HEK293 (cell line): Measurements from ENCODE around the gene LTV1.

Experiments
- CTCF ChIA-PET: fragments of 350-600 bp; formaldehyde crosslinking; extraction: SDS; loops from one replicate; lab custom pipeline; 2021; ENCODE audit warnings: antibody characterized with exemption; lab: Yijun Ruan, JAX
- POLR2A ChIA-PET: fragments of 300-600 bp; formaldehyde crosslinking; extraction: SDS; loops from one replicate; lab custom pipeline; 2020; ENCODE audit warnings: antibody characterized with exemption, inconsistent platforms; lab: Yijun Ruan, JAX
- H3K27ac ChIP-seq: fragments of 200-500 bp; sonication (Bioruptor generic); 2 replicates; pipeline ENCODE4 v1.5.1; 2014; ENCODE audit warnings: low read depth, low read length, control low read depth, inconsistent platforms; ENCODE audit errors: extremely low read depth
- H3K36me3 ChIP-seq, 2 experiments: fragments of 200-500 bp in 1 of 2; sonication (Bioruptor generic) in 1 of 2; 1 replicate in 1 of 2; 2 replicates in 1 of 2; pipeline ENCODE4 v1.5.1; 2014 to 2017; ENCODE audit warnings: inconsistent platforms in 2 of 2, low read length in 2 of 2; ENCODE audit not compliant: control insufficient read depth in 2 of 2, insufficient read depth in 1 of 2
- H3K4me1 ChIP-seq: fragments of 200-500 bp; sonication (Bioruptor generic); 2 replicates; pipeline ENCODE4 v1.5.1; 2014; ENCODE audit warnings: mild to moderate bottlenecking, low read length, inconsistent platforms; ENCODE audit not compliant: control insufficient read depth, insufficient read depth
- H3K4me3 ChIP-seq: 2 replicates; pipeline ENCODE4 v1.5.1; 2011; ENCODE audit warnings: low read depth, mild to moderate bottlenecking, control low read depth, low read length, moderate library complexity
- H3K9me3 ChIP-seq: fragments of 200-500 bp; sonication (Bioruptor generic); 2 replicates; pipeline ENCODE4 v1.5.1; 2014; ENCODE audit warnings: low read depth, low read length, inconsistent platforms; ENCODE audit not compliant: control insufficient read depth, insufficient read depth
- KLF9 ChIP-seq: fragments of 450-650 bp; formaldehyde crosslinking; IDR thresholded peaks from 2 replicates; pipeline ENCODE4 v1.5.1; 2016; ENCODE audit warnings: missing biosample characterization, missing genetic modification characterization, low read depth
- PRDM1 ChIP-seq: fragments of 450-650 bp; formaldehyde crosslinking; IDR thresholded peaks from 2 replicates; pipeline ENCODE4; 2016; ENCODE audit warnings: missing biosample characterization, missing genetic modification characterization
- REST ChIP-seq: fragments of 450-650 bp; formaldehyde crosslinking; IDR thresholded peaks from 2 replicates; pipeline ENCODE4 v1.5.1; 2016; ENCODE audit warnings: missing biosample characterization, missing genetic modification characterization
- ZFP69B ChIP-seq: fragments of 450-650 bp; formaldehyde crosslinking; IDR thresholded peaks from 2 replicates; pipeline ENCODE4 v1.5.1; 2016; ENCODE audit warnings: missing biosample characterization, missing genetic modification characterization
- ZNF214 ChIP-seq: fragments of 450-650 bp; formaldehyde crosslinking; IDR thresholded peaks from 2 replicates; pipeline ENCODE4 v1.5.1; 2017; ENCODE audit warnings: missing biosample characterization, mild to moderate bottlenecking, missing genetic modification characterization, borderline replicate concordance
- ZNF335 ChIP-seq: fragments of 450-650 bp; formaldehyde crosslinking; conservative IDR thresholded peaks from 2 replicates; pipeline ENCODE4 v1.5.1; 2016; ENCODE audit warnings: missing biosample characterization, missing genetic modification characterization
- ZNF341 ChIP-seq: fragments of 450-650 bp; formaldehyde crosslinking; IDR thresholded peaks from 2 replicates; pipeline ENCODE4; 2016; ENCODE audit warnings: low read depth, missing biosample characterization, missing genetic modification characterization
- ZNF473 ChIP-seq: fragments of 450-650 bp; formaldehyde crosslinking; IDR thresholded peaks from 2 replicates; pipeline ENCODE4 v1.5.1; 2017; ENCODE audit warnings: missing biosample characterization, missing genetic modification characterization
- ZNF571 ChIP-seq: fragments of 450-650 bp; formaldehyde crosslinking; IDR thresholded peaks from 2 replicates; pipeline ENCODE4 v1.5.0; 2017; ENCODE audit warnings: missing biosample characterization, missing genetic modification characterization
- ZNF621 ChIP-seq: fragments of 450-650 bp; formaldehyde crosslinking; IDR thresholded peaks from 2 replicates; pipeline ENCODE4 v1.5.1; 2017; ENCODE audit warnings: missing biosample characterization, missing genetic modification characterization
- ZNF624 ChIP-seq: fragments of 450-650 bp; formaldehyde crosslinking; IDR thresholded peaks from 2 replicates; pipeline ENCODE4 v1.5.1; 2017; ENCODE audit warnings: missing biosample characterization, missing genetic modification characterization
- ZNF660 ChIP-seq: fragments of 450-650 bp; IDR thresholded peaks from 2 replicates; pipeline ENCODE4 v1.5.1; 2018; ENCODE audit warnings: missing biosample characterization, mild to moderate bottlenecking, missing genetic modification characterization
- ZNF664 ChIP-seq: fragments of 450-650 bp; formaldehyde crosslinking; IDR thresholded peaks from 2 replicates; pipeline ENCODE4 v1.5.1; 2016; ENCODE audit warnings: missing biosample characterization, missing genetic modification characterization
- ZNF747 ChIP-seq: fragments of 450-650 bp; formaldehyde crosslinking; IDR thresholded peaks from 2 replicates; pipeline ENCODE4 v1.5.1; 2016; ENCODE audit warnings: missing biosample characterization, missing genetic modification characterization
- ZNF776 ChIP-seq: fragments of 450-650 bp; formaldehyde crosslinking; IDR thresholded peaks from 2 replicates; pipeline ENCODE4 v1.5.0; 2017; ENCODE audit warnings: missing biosample characterization, missing genetic modification characterization, borderline replicate concordance
- ZNF837 ChIP-seq: fragments of 450-650 bp; formaldehyde crosslinking; IDR thresholded peaks from 2 replicates; pipeline ENCODE4 v1.5.1; 2016; ENCODE audit warnings: missing biosample characterization, missing genetic modification characterization
- ZSCAN16 ChIP-seq: fragments of 450-650 bp; formaldehyde crosslinking; IDR thresholded peaks from 2 replicates; pipeline ENCODE4 v1.5.1; 2016; ENCODE audit warnings: missing biosample characterization, missing genetic modification characterization
- TF ChIP-seq, protein P1 (sequence below): fragments of 450-650 bp; IDR thresholded peaks from 2 replicates; pipeline ENCODE4 v1.5.1; 2018; ENCODE audit warnings: missing biosample characterization, missing genetic modification characterization
- TF ChIP-seq, protein P2 (sequence below): fragments of 450-650 bp; formaldehyde crosslinking; IDR thresholded peaks from 2 replicates; pipeline ENCODE4 v1.5.1; 2017; ENCODE audit warnings: missing biosample characterization, mild to moderate bottlenecking, missing genetic modification characterization, moderate library complexity
- TF ChIP-seq, protein P3 (sequence below): fragments of 450-650 bp; formaldehyde crosslinking; IDR thresholded peaks from 2 replicates; pipeline ENCODE4 v1.5.1; 2016; ENCODE audit warnings: missing biosample characterization, missing genetic modification characterization

The LTV1 gene

DNA sequence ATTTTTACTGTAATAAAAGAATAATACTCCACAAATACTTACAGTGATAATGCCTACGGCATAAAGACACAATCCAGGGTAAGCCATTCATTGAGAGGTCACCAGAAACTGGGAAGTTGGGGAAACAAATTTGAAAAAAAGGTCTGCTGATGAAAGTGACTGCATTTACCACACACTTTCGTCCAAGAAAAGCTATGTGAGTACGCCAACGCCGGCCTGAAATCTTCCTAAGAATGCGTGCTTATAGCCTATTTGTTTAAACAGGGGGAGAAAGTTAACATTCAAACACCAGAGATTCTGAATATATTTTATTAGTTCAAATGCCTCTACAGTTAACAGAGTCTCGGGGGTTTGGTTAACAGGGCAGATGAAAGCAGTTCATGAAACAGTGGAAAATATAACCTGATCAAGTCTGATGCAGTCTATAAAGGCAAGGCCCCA, 657 bp upstream of the LTV1 start:
- ChIA-PET CTCF (interaction anchor here (1.0 to 3.8 kb wide), 4 partner anchors 97 to 267 kb away, joined by 4 to 22 read pairs (median 4); no protein-coding TSS in a partner anchor), POLR2A (interaction anchor here (0.6 to 1.8 kb wide), 21 partner anchors 8 to 392 kb away, joined by 3 to 8 read pairs (median 3); partner anchors contain the start of genes ADAT2, FUCA2, PEX3 and PHACTR2)
- Histone ChIP-seq H3K9me3 (no peaks in the 10 kb centered on the region), H3K4me1 (no peaks in the 10 kb centered on the region), H3K4me3 (peak overlapping the region; percentile 97), H3K27ac (peak overlapping the region; percentile 72), H3K36me3 (peaks cover 23 to 34% of the 10 kb centered on the region in 2 experiments)
- TF ChIP-seq ZNF473 (tag by site-specific recombination) (no peak), ZNF341 (tag by site-specific recombination) (no peak), ZSCAN16 (tag by site-specific recombination) (peak; percentile 95), PRDM1 (tag by site-specific recombination) (peak; percentile 81; the same call in 1 of the 2 replicates), REST (no peak), ZFP69B (tag by site-specific recombination) (no peak), ZNF776 (tag by site-specific recombination) (no peak)
- TF ChIP-seq, protein P1, sequence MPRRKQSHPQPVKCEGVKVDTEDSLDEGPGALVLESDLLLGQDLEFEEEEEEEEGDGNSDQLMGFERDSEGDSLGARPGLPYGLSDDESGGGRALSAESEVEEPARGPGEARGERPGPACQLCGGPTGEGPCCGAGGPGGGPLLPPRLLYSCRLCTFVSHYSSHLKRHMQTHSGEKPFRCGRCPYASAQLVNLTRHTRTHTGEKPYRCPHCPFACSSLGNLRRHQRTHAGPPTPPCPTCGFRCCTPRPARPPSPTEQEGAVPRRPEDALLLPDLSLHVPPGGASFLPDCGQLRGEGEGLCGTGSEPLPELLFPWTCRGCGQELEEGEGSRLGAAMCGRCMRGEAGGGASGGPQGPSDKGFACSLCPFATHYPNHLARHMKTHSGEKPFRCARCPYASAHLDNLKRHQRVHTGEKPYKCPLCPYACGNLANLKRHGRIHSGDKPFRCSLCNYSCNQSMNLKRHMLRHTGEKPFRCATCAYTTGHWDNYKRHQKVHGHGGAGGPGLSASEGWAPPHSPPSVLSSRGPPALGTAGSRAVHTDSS (tag by site-specific recombination): 0 out of 2 replicates have a peak, but pooled peaks have one; percentile 24
- TF ChIP-seq, protein P2, sequence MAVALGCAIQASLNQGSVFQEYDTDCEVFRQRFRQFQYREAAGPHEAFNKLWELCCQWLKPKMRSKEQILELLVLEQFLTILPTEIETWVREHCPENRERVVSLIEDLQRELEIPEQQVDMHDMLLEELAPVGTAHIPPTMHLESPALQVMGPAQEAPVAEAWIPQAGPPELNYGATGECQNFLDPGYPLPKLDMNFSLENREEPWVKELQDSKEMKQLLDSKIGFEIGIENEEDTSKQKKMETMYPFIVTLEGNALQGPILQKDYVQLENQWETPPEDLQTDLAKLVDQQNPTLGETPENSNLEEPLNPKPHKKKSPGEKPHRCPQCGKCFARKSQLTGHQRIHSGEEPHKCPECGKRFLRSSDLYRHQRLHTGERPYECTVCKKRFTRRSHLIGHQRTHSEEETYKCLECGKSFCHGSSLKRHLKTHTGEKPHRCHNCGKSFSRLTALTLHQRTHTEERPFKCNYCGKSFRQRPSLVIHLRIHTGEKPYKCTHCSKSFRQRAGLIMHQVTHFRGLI: no peak

DNA sequence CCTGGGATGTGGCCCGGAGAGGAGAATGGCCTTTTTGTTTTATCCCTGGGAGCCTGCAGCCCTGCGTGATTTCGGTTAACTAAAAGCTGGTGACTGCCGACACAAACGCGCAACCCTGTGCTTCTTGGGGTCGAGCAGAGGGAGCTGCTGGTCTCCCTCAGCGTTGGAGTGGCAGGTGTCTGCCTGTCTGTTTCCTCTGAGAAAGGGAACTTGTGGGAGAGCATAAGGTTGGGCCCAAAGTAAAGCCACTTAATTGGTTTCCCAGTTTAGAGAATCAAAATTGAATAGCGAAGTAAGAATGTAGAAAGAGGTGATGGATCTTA, 500 bp downstream of the LTV1 start:
- peak overlapping the region; percentile 72 for H3K27ac ChIP-seq
- H3K4me1 ChIP-seq: no peaks in the 10 kb centered on the region
- TF ChIP-seq ZNF335 (0 out of 2 replicates have a peak, but pooled peaks have one; percentile 10), ZNF624 (tag by site-specific recombination) (no peak), ZNF747 (tag by site-specific recombination) (no peak), ZNF571 (tag by site-specific recombination) (no peak)
- ChIA-PET CTCF (interaction anchor here (1.0 to 3.8 kb wide), 4 partner anchors 96 to 268 kb away, joined by 4 to 22 read pairs (median 7); no protein-coding TSS in a partner anchor), POLR2A (interaction anchor here (0.6 to 1.8 kb wide), 20 partner anchors 9 to 393 kb away, joined by 3 to 13 read pairs (median 4); partner anchors contain the start of genes ADAT2, PEX3, PHACTR2 and SF3B5)
- H3K36me3 ChIP-seq: peaks cover 32 to 46% of the 10 kb centered on the region in 2 experiments
- H3K9me3 ChIP-seq: no peaks in the 10 kb centered on the region
- H3K4me3 ChIP-seq: peak overlapping the region; percentile 97

- POLR2A ChIA-PET: interaction anchor here (0.6 to 1.8 kb wide), 6 partner anchors 11 to 401 kb away, joined by 3 to 8 read pairs (median 4); no protein-coding TSS in a partner anchor
- CTCF ChIA-PET: interaction anchor here (1.0 to 3.8 kb wide), 4 partner anchors 96 to 269 kb away, joined by 5 to 22 read pairs (median 7); no protein-coding TSS in a partner anchor
- no peaks in the 10 kb centered on the region for H3K4me1 ChIP-seq
- TF ChIP-seq KLF9: no peak
- no peak for TF ChIP-seq ZNF660
- TF ChIP-seq ZNF214 (tag by site-specific recombination): no peak
- TF ChIP-seq, protein P3, sequence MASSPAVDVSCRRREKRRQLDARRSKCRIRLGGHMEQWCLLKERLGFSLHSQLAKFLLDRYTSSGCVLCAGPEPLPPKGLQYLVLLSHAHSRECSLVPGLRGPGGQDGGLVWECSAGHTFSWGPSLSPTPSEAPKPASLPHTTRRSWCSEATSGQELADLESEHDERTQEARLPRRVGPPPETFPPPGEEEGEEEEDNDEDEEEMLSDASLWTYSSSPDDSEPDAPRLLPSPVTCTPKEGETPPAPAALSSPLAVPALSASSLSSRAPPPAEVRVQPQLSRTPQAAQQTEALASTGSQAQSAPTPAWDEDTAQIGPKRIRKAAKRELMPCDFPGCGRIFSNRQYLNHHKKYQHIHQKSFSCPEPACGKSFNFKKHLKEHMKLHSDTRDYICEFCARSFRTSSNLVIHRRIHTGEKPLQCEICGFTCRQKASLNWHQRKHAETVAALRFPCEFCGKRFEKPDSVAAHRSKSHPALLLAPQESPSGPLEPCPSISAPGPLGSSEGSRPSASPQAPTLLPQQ (tag by site-specific recombination): no peak
- TF ChIP-seq ZNF664 (tag by site-specific recombination): 0 out of 2 replicates have a peak, but pooled peaks have one; percentile 26
- TF ChIP-seq ZNF837 (tag by site-specific recombination): no peak
- no peak for TF ChIP-seq ZNF621
- no peaks in the 10 kb centered on the region for H3K9me3 ChIP-seq
- peak overlapping the region; percentile 97 for H3K4me3 ChIP-seq
- H3K27ac ChIP-seq: no peak overlapping the region; the same call in 1 of the 2 replicates
- peaks cover 32 to 49% of the 10 kb centered on the region in 2 experiments for H3K36me3 ChIP-seq
Measured at GRCh38 chr6:143844006-143844405, 868 bp downstream of the LTV1 start.
